GM06990 (cell line): ENCODE results near the gene RNLS.
A peak's percentile ranks its signal among the peaks of the same experiment; 100 is the strongest.

Experiments used
- DNase-seq: peaks from one replicate; pipeline ENCODE4 v3.0.0-alpha.2; 2011; ENCODE audit not compliant: insufficient read length; ENCODE audit errors: extremely low read depth
- H3K27me3 ChIP-seq: replicated peaks from 2 replicates; pipeline ENCODE4 v1.6.0; 2011; ENCODE audit warnings: low read length; ENCODE audit not compliant: control insufficient read depth, insufficient read depth
- H3K36me3 ChIP-seq: 2 replicates; pipeline ENCODE4 v1.5.1; 2011; ENCODE audit warnings: low read length; ENCODE audit not compliant: control insufficient read depth, insufficient read depth
- H3K4me3 ChIP-seq: replicated peaks from 2 replicates; pipeline ENCODE4 v1.5.1; 2011; ENCODE audit warnings: low read depth, mild to moderate bottlenecking, control low read depth, low read length
- TF ChIP-seq, protein P1 (sequence below): IDR thresholded peaks from 2 replicates; pipeline ENCODE4 v1.5.1; 2011; ENCODE audit warnings: low read length, control low read depth, mild to moderate bottlenecking, inconsistent platforms; ENCODE audit not compliant: insufficient read depth, poor library complexity, severe bottlenecking

Gene RNLS

DNA sequence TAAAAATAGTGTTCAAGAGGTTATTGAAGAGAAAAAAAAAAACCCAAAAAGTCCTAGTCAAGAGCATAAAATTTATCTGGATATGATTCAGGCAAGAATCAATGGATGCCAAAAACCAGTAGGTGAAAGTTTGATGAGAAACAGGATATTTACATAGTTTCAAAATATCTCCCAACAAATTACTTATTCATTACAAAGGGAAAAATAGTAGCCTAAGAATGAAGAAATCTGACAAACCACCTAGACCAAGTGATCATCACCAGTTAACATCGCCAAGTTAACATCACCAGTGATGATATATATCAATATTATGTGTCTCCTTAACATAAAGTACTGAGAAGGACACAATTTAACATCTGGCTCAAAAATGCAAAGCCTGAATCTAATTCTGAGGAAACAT lies 85.2 kb downstream of the RNLS start:
- Histone ChIP-seq H3K36me3 (no peaks in the 10 kb centered on the region), H3K27me3 (no peaks in the 10 kb centered on the region), H3K4me3 (no peak overlapping the region)
- DNase-seq = no peak
- TF ChIP-seq, protein P1, sequence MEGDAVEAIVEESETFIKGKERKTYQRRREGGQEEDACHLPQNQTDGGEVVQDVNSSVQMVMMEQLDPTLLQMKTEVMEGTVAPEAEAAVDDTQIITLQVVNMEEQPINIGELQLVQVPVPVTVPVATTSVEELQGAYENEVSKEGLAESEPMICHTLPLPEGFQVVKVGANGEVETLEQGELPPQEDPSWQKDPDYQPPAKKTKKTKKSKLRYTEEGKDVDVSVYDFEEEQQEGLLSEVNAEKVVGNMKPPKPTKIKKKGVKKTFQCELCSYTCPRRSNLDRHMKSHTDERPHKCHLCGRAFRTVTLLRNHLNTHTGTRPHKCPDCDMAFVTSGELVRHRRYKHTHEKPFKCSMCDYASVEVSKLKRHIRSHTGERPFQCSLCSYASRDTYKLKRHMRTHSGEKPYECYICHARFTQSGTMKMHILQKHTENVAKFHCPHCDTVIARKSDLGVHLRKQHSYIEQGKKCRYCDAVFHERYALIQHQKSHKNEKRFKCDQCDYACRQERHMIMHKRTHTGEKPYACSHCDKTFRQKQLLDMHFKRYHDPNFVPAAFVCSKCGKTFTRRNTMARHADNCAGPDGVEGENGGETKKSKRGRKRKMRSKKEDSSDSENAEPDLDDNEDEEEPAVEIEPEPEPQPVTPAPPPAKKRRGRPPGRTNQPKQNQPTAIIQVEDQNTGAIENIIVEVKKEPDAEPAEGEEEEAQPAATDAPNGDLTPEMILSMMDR = no peak

DNA sequence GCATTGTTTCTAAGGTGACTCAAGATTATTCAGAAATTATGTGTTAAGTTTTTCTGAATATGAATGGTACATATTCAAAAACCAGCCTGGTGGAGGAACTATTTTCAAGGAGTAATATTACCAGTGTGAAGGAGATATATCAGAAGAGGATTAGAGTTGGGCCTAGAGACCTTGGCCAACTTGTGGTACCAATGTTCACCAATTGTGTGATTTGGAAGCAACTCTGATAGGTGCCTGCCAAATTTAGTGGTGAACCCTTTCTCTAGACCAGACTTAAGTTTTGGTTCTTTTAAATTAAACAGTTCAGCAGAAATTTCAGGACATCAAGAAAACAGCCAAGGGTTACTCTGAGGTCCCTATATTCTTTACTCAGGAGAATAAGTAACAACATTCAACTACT lies 88.6 kb downstream of the RNLS start:
- H3K4me3 ChIP-seq = no peak overlapping the region
- TF ChIP-seq, protein P1 = no peak
- no peak for DNase-seq
- H3K27me3 ChIP-seq = no peaks in the 10 kb centered on the region
- H3K36me3 ChIP-seq = no peaks in the 10 kb centered on the region

DNA sequence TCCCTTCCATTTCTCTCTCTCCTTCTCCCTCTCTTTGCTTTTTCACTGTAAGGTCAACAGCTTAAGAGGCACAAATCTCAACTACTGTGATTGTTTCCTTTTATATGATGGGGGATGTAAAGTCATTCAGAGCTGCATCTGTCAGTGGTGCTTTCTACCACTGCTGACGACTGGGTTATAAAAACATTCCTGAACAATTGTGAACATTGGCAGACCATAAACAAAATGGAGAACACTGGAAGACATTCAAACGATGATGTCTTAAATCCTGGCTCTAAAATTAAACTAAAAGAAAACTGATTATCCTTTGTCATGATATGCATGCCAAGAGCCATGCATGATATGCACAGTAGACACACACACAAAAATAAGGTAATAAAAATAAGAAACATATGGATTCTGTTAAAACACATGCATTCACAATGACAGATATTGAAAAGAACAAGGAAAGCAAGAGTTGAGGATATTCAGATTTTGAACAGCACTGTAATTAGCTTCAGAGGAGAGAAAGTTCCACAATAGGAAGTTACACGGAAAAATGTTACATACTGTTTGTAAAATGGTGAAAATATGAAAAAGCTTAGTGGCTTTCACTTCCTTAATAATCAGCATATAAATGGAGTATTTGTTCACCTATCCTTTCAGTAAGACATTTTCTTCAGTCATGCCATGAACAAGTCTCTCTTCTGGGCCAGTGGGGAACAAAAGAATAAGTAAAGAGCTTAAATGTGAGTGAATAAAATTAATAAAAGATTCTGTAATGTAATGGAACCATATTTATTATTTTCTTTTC lies 89.2 kb downstream of the RNLS start:
- Histone ChIP-seq H3K4me3 (no peak overlapping the region), H3K36me3 (no peaks in the 10 kb centered on the region), H3K27me3 (no peaks in the 10 kb centered on the region)
- peak; percentile 8 for DNase-seq
- TF ChIP-seq, protein P1 = no peak

DNA sequence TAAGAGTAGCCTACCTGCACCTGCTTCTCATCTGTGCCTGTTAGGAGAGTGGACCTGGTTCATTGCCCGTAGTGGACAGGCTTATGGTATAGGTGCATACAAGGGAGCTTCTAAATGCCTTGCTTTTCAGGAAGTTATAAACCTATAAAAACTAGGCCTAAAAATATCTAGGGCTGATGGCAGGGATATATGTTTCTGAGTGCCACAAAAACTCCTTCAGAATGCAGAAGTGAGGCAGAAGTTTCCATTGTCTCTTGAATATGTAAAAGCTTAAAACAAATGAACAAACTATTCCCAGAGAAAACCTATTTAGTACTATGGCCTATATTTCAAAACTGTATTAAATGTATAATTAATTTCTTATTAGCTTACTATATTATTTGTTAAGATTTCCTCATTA lies 91.8 kb downstream of the RNLS start:
- Histone ChIP-seq H3K36me3 (no peaks in the 10 kb centered on the region), H3K4me3 (no peak overlapping the region), H3K27me3 (no peaks in the 10 kb centered on the region)
- no peak for DNase-seq
- TF ChIP-seq, protein P1 = no peak

DNA sequence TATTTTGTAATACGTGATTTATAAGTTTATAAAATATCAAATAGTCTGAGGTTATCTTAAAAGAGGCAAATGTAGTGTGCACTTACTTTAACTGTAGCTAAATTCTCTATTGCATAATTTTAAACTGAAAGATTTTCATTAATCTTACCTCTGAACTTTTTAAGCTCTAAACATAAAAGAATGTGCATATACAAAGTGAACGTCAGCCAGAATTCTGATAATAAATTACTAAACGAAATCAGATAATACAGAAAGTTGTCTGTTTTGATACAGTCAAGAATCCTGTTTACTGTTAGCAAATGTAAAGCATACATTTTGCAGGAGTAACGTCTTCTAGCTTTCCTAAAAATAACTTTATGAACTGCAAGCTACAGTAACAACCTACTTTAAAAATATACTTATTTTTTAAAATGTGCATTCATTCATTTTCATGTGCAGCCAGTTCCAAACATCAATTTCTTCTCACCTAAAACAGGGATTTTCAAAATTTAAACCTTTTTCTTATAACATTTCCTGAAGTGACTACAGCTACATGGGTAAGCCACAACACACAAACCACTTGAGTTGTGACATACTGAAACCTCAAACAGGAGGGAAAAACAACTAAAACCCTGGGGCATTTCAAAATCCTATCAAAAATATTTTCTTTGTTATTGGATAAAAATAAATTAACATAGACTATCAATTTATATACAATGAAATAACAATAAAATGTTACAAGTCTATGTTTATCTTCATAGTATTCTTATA lies 92.7 kb downstream of the RNLS start:
- no peak overlapping the region for H3K4me3 ChIP-seq
- no peak for DNase-seq
- no peaks in the 10 kb centered on the region for H3K27me3 ChIP-seq
- H3K36me3 ChIP-seq = no peaks in the 10 kb centered on the region
- TF ChIP-seq, protein P1 = no peak
